Natural killer cell (primary cell): ENCODE results near the gene RAB1B. TPM values are rescaled to one million over a fixed set of nuclear protein-coding genes. Genes with fewer than 3 reads are reported as not detected.

Experiments used
- ATAC-seq, 3 donors: fragments of 150-1000 bp in 2 of 3; fragments of 200-7000 bp in 1 of 3; cut with Tn5 transposase; 1 replicate in 1 of 3; 2 replicates in 2 of 3; pipeline ENCODE4 v1.10.0; 2021; ENCODE audit warnings: mild to moderate bottlenecking in 2 of 3, moderate library complexity in 2 of 3
- DNase-seq, 2 donors: peaks; one replicate each; pipeline versions ENCODE4 v3.0.0 to v3.0.0-alpha.2; 2013 to 2021; ENCODE audit warnings: mixed read lengths in 1 of 2
- H3K27ac ChIP-seq: one replicate; pipeline ENCODE4 v1.5.1; 2013; ENCODE audit warnings: mild to moderate bottlenecking, low read length
- H3K27me3 ChIP-seq: one replicate; pipeline ENCODE4 v1.6.1; 2013; ENCODE audit warnings: low read length; ENCODE audit not compliant: control insufficient read depth, insufficient read depth
- H3K36me3 ChIP-seq: one replicate; pipeline ENCODE4 v1.6.1; 2013; ENCODE audit warnings: low read length; ENCODE audit not compliant: control insufficient read depth, insufficient read depth
- H3K4me1 ChIP-seq: one replicate; pipeline ENCODE4 v1.6.1; 2013; ENCODE audit warnings: low read length; ENCODE audit not compliant: control insufficient read depth, insufficient read depth
- H3K4me3 ChIP-seq: one replicate; pipeline ENCODE4 v1.5.1; 2013; ENCODE audit warnings: low read length
- H3K9me3 ChIP-seq: one replicate; pipeline ENCODE4 v1.6.1; 2013; ENCODE audit warnings: low read length; ENCODE audit not compliant: control insufficient read depth, insufficient read depth
- H3K27ac Mint-ChIP-seq, 2 donors: one replicate each; pipeline ENCODE4 v1.8.0; 2022; ENCODE audit warnings: mild to moderate bottlenecking in 2 of 2, mixed read lengths in 2 of 2, moderate library complexity in 1 of 2
- H3K27me3 Mint-ChIP-seq, 2 donors: one replicate each; pipeline ENCODE4 v1.8.0; 2022; ENCODE audit warnings: low read depth in 2 of 2, mixed read lengths in 2 of 2
- H3K36me3 Mint-ChIP-seq: one replicate; pipeline ENCODE4 v1.8.0; 2022; ENCODE audit warnings: mixed read lengths
- H3K4me1 Mint-ChIP-seq, 2 donors: one replicate each; pipeline ENCODE4 v1.8.0; 2022; ENCODE audit warnings: mixed read lengths in 2 of 2
- H3K4me3 Mint-ChIP-seq: one replicate; pipeline ENCODE4 v1.8.0; 2022; ENCODE audit warnings: mild to moderate bottlenecking, moderate library complexity, mixed read lengths
- H3K9me3 Mint-ChIP-seq, 2 donors: one replicate each; pipeline ENCODE4 v1.8.0; 2022; ENCODE audit warnings: mixed read lengths in 2 of 2
- WGBS: methylation state at CpG from one replicate; pipeline ENCODE4 v1.1.7; 2013; ENCODE audit warnings: missing lambda C conversion rate; ENCODE audit not compliant: insufficient coverage; 5-methylcytosine and 5-hydroxymethylcytosine counted together
- intact Hi-C: fragments of 100-400 bp; cut with micrococcal nuclease; formaldehyde crosslinking; loops from one replicate; pipeline ENCODE4 v1.14.2; 2022
- total RNA-seq, 4 donors: library from RNA; stranded (reverse); fragments of 120-200 nt in 1 of 4; gene quantifications; one replicate each; pipeline versions ENCODE4 v1.2.3 to v1.2.4, GENCODE V29; 2013 to 2022
- TF ChIP-seq, protein P1 (sequence below): fragments of 200-600 bp; IDR thresholded peaks from one replicate; pipeline ENCODE4 v1.8.0; 2022; ENCODE audit warnings: antibody characterized with exemption

The RAB1B gene
- total RNA-seq, 3 donors from 2014 or later (not counting 1 experiment from before 2014, with no cell fraction given) = 116 to 144 (median 132) TPM

DNA sequence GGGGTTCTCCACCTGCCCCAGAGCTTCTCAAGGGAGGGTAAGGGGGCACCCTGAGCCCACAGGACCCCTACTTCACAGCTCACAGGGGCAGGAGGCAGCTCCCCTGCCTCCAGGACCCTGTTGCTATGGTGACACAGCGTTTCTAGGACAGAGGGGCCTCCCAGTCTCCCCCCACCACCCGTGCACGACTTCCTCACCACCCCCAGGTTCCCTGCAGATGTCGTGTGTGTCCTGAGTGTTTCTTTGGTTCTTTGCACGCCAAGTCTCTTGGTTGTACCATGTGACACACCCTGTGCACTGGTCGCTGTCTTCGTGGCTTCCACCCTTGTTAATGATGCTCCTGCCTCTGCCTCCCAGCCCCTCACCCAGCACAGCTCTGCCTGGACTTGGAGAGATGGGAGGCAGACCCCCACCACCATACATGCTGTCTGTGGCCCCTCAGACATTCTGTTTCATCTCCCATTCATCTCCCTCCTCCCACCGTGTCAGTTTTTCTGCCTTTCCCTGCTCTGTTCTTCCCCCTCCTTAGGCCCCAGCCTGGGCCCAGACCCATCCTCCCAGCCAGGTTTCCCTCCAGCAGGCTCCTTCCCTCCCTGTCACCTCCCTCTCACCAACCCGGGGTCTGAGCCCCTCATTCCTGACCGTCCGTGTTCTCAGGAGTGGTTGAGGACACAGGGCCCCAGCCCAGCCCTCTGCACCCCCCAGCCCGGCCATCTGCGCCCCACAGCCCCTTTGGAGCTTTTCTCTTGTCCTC, 24.5 kb upstream of the RAB1B start:
- H3K4me1 Mint-ChIP-seq = peaks cover 0 to 9% of the 10 kb centered on the region in 2 donors
- no peaks in the 10 kb centered on the region for H3K36me3 Mint-ChIP-seq
- H3K4me1 ChIP-seq = peaks cover 18% of the 10 kb centered on the region
- H3K27ac Mint-ChIP-seq = peak overlapping the region in 1 of 2 donors; percentile 76
- peaks cover 54% of the 10 kb centered on the region for H3K36me3 ChIP-seq
- TF ChIP-seq, protein P1, sequence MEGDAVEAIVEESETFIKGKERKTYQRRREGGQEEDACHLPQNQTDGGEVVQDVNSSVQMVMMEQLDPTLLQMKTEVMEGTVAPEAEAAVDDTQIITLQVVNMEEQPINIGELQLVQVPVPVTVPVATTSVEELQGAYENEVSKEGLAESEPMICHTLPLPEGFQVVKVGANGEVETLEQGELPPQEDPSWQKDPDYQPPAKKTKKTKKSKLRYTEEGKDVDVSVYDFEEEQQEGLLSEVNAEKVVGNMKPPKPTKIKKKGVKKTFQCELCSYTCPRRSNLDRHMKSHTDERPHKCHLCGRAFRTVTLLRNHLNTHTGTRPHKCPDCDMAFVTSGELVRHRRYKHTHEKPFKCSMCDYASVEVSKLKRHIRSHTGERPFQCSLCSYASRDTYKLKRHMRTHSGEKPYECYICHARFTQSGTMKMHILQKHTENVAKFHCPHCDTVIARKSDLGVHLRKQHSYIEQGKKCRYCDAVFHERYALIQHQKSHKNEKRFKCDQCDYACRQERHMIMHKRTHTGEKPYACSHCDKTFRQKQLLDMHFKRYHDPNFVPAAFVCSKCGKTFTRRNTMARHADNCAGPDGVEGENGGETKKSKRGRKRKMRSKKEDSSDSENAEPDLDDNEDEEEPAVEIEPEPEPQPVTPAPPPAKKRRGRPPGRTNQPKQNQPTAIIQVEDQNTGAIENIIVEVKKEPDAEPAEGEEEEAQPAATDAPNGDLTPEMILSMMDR = no peak
- no peak overlapping the region for H3K4me3 Mint-ChIP-seq
- no peaks in the 10 kb centered on the region for H3K27me3 ChIP-seq
- 77% methylated on average over 13 of the region's 13 CpGs for WGBS
- H3K9me3 ChIP-seq = no peaks in the 10 kb centered on the region
- intact Hi-C loops = no loop called here
- no peak overlapping the region for H3K27ac ChIP-seq
- no peak for ATAC-seq
- DNase-seq = no peak
- no peak overlapping the region for H3K4me3 ChIP-seq
- H3K9me3 Mint-ChIP-seq = no peaks in the 10 kb centered on the region
- no peaks in the 10 kb centered on the region for H3K27me3 Mint-ChIP-seq

DNA sequence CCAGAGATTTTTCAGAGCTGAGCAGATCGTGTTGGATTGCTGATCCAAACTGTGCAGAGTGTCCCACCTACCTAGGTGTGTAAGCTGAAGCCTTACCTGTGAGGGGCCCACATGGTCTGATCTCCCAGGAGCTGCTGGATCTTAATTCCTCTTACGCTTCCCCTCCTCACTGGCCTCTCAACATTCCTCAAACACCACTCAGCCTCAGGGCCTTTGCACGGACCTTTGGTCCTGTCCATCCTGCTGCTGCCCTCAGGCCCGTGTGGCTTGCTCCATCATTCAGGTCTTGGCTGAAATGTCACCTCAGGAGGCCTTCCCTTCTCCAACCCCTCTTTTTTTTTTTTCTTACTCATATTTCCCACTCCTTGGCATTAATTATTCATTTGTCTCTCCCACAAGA, 21.1 kb upstream of the RAB1B start:
- DNase-seq = no peak
- no peak overlapping the region for H3K4me3 Mint-ChIP-seq
- TF ChIP-seq, protein P1 = no peak
- intact Hi-C loops = no loop called here
- Histone ChIP-seq H3K9me3 (no peaks in the 10 kb centered on the region), H3K27ac (no peak overlapping the region), H3K4me1 (no peaks in the 10 kb centered on the region), H3K36me3 (peaks cover 25% of the 10 kb centered on the region), H3K27me3 (no peaks in the 10 kb centered on the region), H3K4me3 (no peak overlapping the region)
- no peaks in the 10 kb centered on the region for H3K27me3 Mint-ChIP-seq
- no peaks in the 10 kb centered on the region for H3K36me3 Mint-ChIP-seq
- H3K27ac Mint-ChIP-seq = peak overlapping the region in 1 of 2 donors; percentile 32
- H3K9me3 Mint-ChIP-seq = no peaks in the 10 kb centered on the region
- peaks cover 0 to 8% of the 10 kb centered on the region in 2 donors for H3K4me1 Mint-ChIP-seq
- WGBS = 94% methylated on average over 4 of the region's 4 CpGs
- ATAC-seq = no peak

DNA sequence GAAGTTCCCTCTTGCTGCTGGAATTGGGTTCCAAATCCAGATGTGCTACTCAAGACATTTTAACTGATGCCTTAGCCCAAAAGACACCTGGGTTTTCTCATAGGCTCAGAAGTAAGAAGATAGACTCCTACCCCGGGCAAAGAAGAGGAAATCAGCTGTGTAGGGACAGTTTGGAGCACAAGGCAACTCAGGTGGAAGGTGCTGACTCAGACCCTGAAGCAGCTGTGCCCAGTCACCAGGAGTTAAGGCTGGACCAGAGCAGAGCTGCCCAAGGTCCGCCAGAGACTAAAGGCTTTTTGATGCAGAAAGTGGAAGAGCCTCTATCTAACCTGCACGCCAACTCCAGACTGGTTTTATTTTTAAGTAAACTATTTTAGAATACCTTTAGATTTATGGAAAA, 20.6 kb upstream of the RAB1B start:
- Histone ChIP-seq H3K27me3 (no peaks in the 10 kb centered on the region), H3K36me3 (peaks cover 20% of the 10 kb centered on the region), H3K9me3 (no peaks in the 10 kb centered on the region), H3K4me3 (no peak overlapping the region), H3K4me1 (no peaks in the 10 kb centered on the region), H3K27ac (no peak overlapping the region)
- intact Hi-C loops = loop anchor here (2.0 kb wide), 1 partner anchor 15 kb away; no protein-coding TSS in a partner anchor
- Mint-ChIP-seq H3K27ac (peak overlapping the region in 1 of 2 donors; percentile 32), H3K36me3 (no peaks in the 10 kb centered on the region), H3K9me3 (no peaks in the 10 kb centered on the region), H3K4me3 (no peak overlapping the region), H3K27me3 (no peaks in the 10 kb centered on the region), H3K4me1 (peaks cover 0 to 8% of the 10 kb centered on the region in 2 donors)
- no peak for DNase-seq
- TF ChIP-seq, protein P1 = no peak
- ATAC-seq = no peak
- WGBS = 86% methylated on average over 2 of the region's 3 CpGs
